ENCODE results near the gene THRAP3. TPM values are rescaled to one million over a fixed set of nuclear protein-coding genes. Genes with fewer than 3 reads are reported as not detected.
A peak's percentile ranks its signal among the peaks of the same experiment; 100 is the strongest.
"Not testable (repeated sequence)": the region's sequence is repeated elsewhere in the genome, so short reads cannot be mapped to it uniquely, and the experiment has no call there.

THRAP3 gene
- total RNA-seq, 4 donors from 2014 or later, result 90.3 to 116 (median 104) TPM

- intact Hi-C loops (cut with DNase I), result no loop called here
- Histone ChIP-seq H3K36me3 (no peaks in the 10 kb centered on the region), H3K27me3 (no peaks in the 10 kb centered on the region), H3K27ac (replicated peaks in 1 of 4) (peak overlapping the region; percentile 3 to 54 (median 20)), H3K4me1 (peaks cover 35 to 53% (median 49%) of the 10 kb centered on the region in 4 donors), H3K4me3 (no peak overlapping the region), H3K9me3 (no peaks in the 10 kb centered on the region)
- WGBS, result 76% methylated on average over 5 of the region's 6 CpGs
- DNase-seq (ENCODE audit: extremely low spot score), result no peak
- TF ChIP-seq POLR2AphosphoS5 (IDR thresholded peaks at IDR 0.05) (peak in 1 of 2 donors; percentile 47), POLR2A (IDR thresholded peaks at IDR 0.05; ENCODE audit: low read depth) (no peak)
Observed at GRCh38 chr1:36208978-36209703, 15.1 kb upstream of the THRAP3 start.

- WGBS, result 100% methylated on average over 3 of the region's 3 CpGs
- Histone ChIP-seq H3K36me3 (no peaks in the 10 kb centered on the region), H3K27me3 (no peaks in the 10 kb centered on the region), H3K27ac (replicated peaks in 1 of 4) (no peak overlapping the region), H3K4me1 (peaks cover 21 to 31% (median 28%) of the 10 kb centered on the region in 4 donors), H3K9me3 (no peaks in the 10 kb centered on the region), H3K4me3 (no peak overlapping the region)
- intact Hi-C loops (cut with DNase I), result no loop called here
- DNase-seq (ENCODE audit: extremely low spot score), result no peak
- TF ChIP-seq EP300 (IDR thresholded peaks at IDR 0.05), result no peak
- no peak for TF ChIP-seq CTCF (IDR thresholded peaks at IDR 0.05)
- TF ChIP-seq POLR2A (IDR thresholded peaks at IDR 0.05; ENCODE audit: low read depth), result no peak
- TF ChIP-seq POLR2AphosphoS5 (IDR thresholded peaks at IDR 0.05), result no peak
Observed at GRCh38 chr1:36211307-36211706, 12.9 kb upstream of the THRAP3 start.

GRCh38 chr1:36211841-36212240 lies 12.4 kb upstream of the THRAP3 start:
- H3K27me3 ChIP-seq, result no peaks in the 10 kb centered on the region
- no peaks in the 10 kb centered on the region for H3K36me3 ChIP-seq
- H3K4me1 ChIP-seq, result peaks cover 16 to 26% (median 22%) of the 10 kb centered on the region in 4 donors
- H3K9me3 ChIP-seq, result no peaks in the 10 kb centered on the region
- WGBS, result 55% methylated on average over 2 of the region's 2 CpGs
- H3K27ac ChIP-seq (replicated peaks in 1 of 4), result no peak overlapping the region
- intact Hi-C loops (cut with DNase I), result no loop called here
- no peak overlapping the region for H3K4me3 ChIP-seq
- DNase-seq (ENCODE audit: extremely low spot score), result no peak
- TF ChIP-seq POLR2A (IDR thresholded peaks at IDR 0.05; ENCODE audit: low read depth), result no peak

GRCh38 chr1:36212782-36213181 lies 11.5 kb upstream of the THRAP3 start:
- Histone ChIP-seq H3K9me3 (no peaks in the 10 kb centered on the region), H3K27me3 (no peaks in the 10 kb centered on the region), H3K36me3 (no peaks in the 10 kb centered on the region), H3K4me3 (no peak overlapping the region), H3K27ac (replicated peaks in 1 of 4) (no peak overlapping the region), H3K4me1 (peaks cover 6 to 16% (median 13%) of the 10 kb centered on the region in 4 donors)
- intact Hi-C loops (cut with DNase I), result no loop called here
- TF ChIP-seq EP300 (IDR thresholded peaks at IDR 0.05), result no peak
- TF ChIP-seq POLR2AphosphoS5 (IDR thresholded peaks at IDR 0.05), result no peak
- TF ChIP-seq CTCF (IDR thresholded peaks at IDR 0.05), result no peak
- TF ChIP-seq POLR2A (IDR thresholded peaks at IDR 0.05; ENCODE audit: low read depth), result no peak
- WGBS, result 82% methylated on average over 2 of the region's 2 CpGs
- DNase-seq (ENCODE audit: extremely low spot score), result no peak

GRCh38 chr1:36217670-36218069 lies 6.6 kb upstream of the THRAP3 start:
- peak in 2 of 3 experiments; percentile 26 to 32 for TF ChIP-seq CTCF (IDR thresholded peaks at IDR 0.05)
- no peak for TF ChIP-seq POLR2A (IDR thresholded peaks at IDR 0.05; ENCODE audit: low read depth)
- WGBS, result 41% methylated on average over 2 of the region's 2 CpGs
- Histone ChIP-seq H3K4me1 (peaks cover under 1 to 2% (median 2%) of the 10 kb centered on the region in 4 donors), H3K4me3 (no peak overlapping the region), H3K36me3 (no peaks in the 10 kb centered on the region), H3K27ac (replicated peaks in 1 of 4) (no peak overlapping the region), H3K27me3 (no peaks in the 10 kb centered on the region), H3K9me3 (no peaks in the 10 kb centered on the region)
- intact Hi-C loops (cut with DNase I), result no loop called here
- DNase-seq (ENCODE audit: extremely low spot score), result no peak

GRCh38 chr1:36221901-36222300 lies 2.3 kb upstream of the THRAP3 start:
- H3K36me3 ChIP-seq; DNase-seq (ENCODE audit: extremely low spot score); H3K27me3 ChIP-seq; H3K4me3 ChIP-seq; intact Hi-C loops (cut with DNase I); H3K9me3 ChIP-seq: not testable (repeated sequence)
- peaks cover 26 to 30% (median 30%) of the 10 kb centered on the region in 4 donors for H3K4me1 ChIP-seq
- WGBS, result 98% methylated on average over 7 of the region's 7 CpGs
- H3K27ac ChIP-seq (replicated peaks in 1 of 4), result peak overlapping the region in 2 of 4 donors; percentile 1 to 99

All from esophagus muscularis mucosa (tissue), 4 donors.